Spleen (tissue), 11 donors: ENCODE results near the gene CD302. TPM values are rescaled to one million over a fixed set of nuclear protein-coding genes. Genes with fewer than 3 reads are reported as not detected.

Experiments
- DNase-seq: peaks from one replicate; pipeline ENCODE4 v3.0.0-alpha.2; 2020
- H3K27ac ChIP-seq, 8 donors: fragments of 200-600 bp; sonication (generic) in 7 of 8; 1 replicate in 4 of 8; 2 replicates in 4 of 8; pipeline versions ENCODE4 v1.5.0 to v1.8.0; 2016 to 2021; ENCODE audit warnings: inconsistent platforms in 4 of 8, mild to moderate bottlenecking in 4 of 8, moderate library complexity in 1 of 8
- H3K27me3 ChIP-seq, 7 donors: fragments of 200-600 bp; sonication (generic) in 6 of 7; replicated peaks in 1 of 7; 1 replicate in 4 of 7; 2 replicates in 3 of 7; pipeline versions ENCODE4 v1.5.0 to v1.8.0; 2016 to 2021; ENCODE audit warnings: inconsistent platforms in 3 of 7, mild to moderate bottlenecking in 1 of 7
- H3K36me3 ChIP-seq, 6 donors: fragments of 200-600 bp; sonication (generic) in 5 of 6; 1 replicate in 4 of 6; 2 replicates in 2 of 6; pipeline versions ENCODE4 v1.5.0 to v1.8.0; 2016 to 2021; ENCODE audit warnings: inconsistent platforms in 2 of 6
- H3K4me1 ChIP-seq, 6 donors: fragments of 200-600 bp; sonication (generic) in 5 of 6; 1 replicate in 3 of 6; 2 replicates in 3 of 6; pipeline versions ENCODE4 v1.5.0 to v1.8.0; 2016 to 2021; ENCODE audit warnings: inconsistent platforms in 3 of 6
- H3K4me3 ChIP-seq, 8 donors: fragments of 200-600 bp; sonication (generic) in 7 of 8; 1 replicate in 4 of 8; 2 replicates in 4 of 8; pipeline versions ENCODE4 v1.5.0 to v1.8.0; 2016 to 2021; ENCODE audit warnings: inconsistent platforms in 4 of 8, mild to moderate bottlenecking in 4 of 8, moderate library complexity in 2 of 8
- H3K9me3 ChIP-seq, 8 donors: fragments of 200-600 bp; sonication (generic) in 7 of 8; 1 replicate in 4 of 8; 2 replicates in 4 of 8; pipeline versions ENCODE4 v1.5.0 to v1.8.0; 2016 to 2021; ENCODE audit warnings: inconsistent platforms in 4 of 8
- POLR2A ChIP-seq, 3 donors: fragments of 450-650 bp; IDR thresholded peaks; one replicate each; pipeline ENCODE4 v1.5.1; 2017; ENCODE audit warnings: antibody characterized with exemption in 3 of 3, mild to moderate bottlenecking in 1 of 3
- POLR2AphosphoS5 ChIP-seq, 3 donors: sonication (generic); formaldehyde crosslinking; IDR thresholded peaks; one replicate each; pipeline ENCODE4 v1.5.1; 2017; ENCODE audit warnings: antibody characterized with exemption in 3 of 3
- WGBS, 5 donors: extraction: QIAGEN DNeasy Blood & Tissue Kit in 3 of 5; methylation state at CpG; one replicate each; pipeline versions ENCODE4 v1.1.5 to v1.1.7; 2013 to 2018; 5-methylcytosine and 5-hydroxymethylcytosine counted together
- intact Hi-C: fragments of 100-400 bp; cut with DNase I; formaldehyde crosslinking; loops from one replicate; pipeline ENCODE4 v1.15.0; 2023; ENCODE audit warnings: low total_unique reads
- polyA plus RNA-seq, 3 donors: library from polyadenylated mRNA; stranded (reverse); fragments of 200-250 nt; gene quantifications; one replicate each; pipeline ENCODE4 v1.2.1, GENCODE V29; 2013
- total RNA-seq, 7 donors: library from RNA; depleted of rRNA in 3 of 7; stranded (reverse); fragments of >200 nt in 3 of 7; fragmentation: NEBNext Ultra II Directional in 4 of 7; extraction: Animal tissue kit (Norgen Biotek cat#: 25700) in 4 of 7; gene quantifications; one replicate each; pipeline versions ENCODE4 v1.1.0 to v1.2.1, GENCODE V29; 2016 to 2021
- TF ChIP-seq, protein P1 (sequence below), 11 experiments: fragments of 200-600 bp in 7 of 11; fragments of 450-650 bp in 4 of 11; sonication (generic) in 4 of 11; IDR thresholded peaks in 8 of 11; conservative IDR thresholded peaks in 3 of 11; 1 replicate in 7 of 11; 2 replicates in 4 of 11; pipeline versions ENCODE4 v1.4.0 to v1.8.0; 2016 to 2021; ENCODE audit warnings: antibody characterized with exemption in 11 of 11, inconsistent platforms in 4 of 11, mild to moderate bottlenecking in 1 of 11
- donor health status: healthy with polysubstance abuse.
- donor health status: DM: no; HTN: no; CAD: no; lungs with moderate emphysema.
- donor health status: DM: no; HTN: no; CAD: no.
- donor health status: Bipolar disorder and iron deficiency.
- donor health status: healthy.
- donor health status: DM: no; HTN: no; CAD: no.
- donor health status: DM: yes; HTN: yes; CAD: no.

The CD302 gene
- total and polyA plus RNA-seq, 10 donors: 8.6 to 103 (median 46.0) TPM

DNA sequence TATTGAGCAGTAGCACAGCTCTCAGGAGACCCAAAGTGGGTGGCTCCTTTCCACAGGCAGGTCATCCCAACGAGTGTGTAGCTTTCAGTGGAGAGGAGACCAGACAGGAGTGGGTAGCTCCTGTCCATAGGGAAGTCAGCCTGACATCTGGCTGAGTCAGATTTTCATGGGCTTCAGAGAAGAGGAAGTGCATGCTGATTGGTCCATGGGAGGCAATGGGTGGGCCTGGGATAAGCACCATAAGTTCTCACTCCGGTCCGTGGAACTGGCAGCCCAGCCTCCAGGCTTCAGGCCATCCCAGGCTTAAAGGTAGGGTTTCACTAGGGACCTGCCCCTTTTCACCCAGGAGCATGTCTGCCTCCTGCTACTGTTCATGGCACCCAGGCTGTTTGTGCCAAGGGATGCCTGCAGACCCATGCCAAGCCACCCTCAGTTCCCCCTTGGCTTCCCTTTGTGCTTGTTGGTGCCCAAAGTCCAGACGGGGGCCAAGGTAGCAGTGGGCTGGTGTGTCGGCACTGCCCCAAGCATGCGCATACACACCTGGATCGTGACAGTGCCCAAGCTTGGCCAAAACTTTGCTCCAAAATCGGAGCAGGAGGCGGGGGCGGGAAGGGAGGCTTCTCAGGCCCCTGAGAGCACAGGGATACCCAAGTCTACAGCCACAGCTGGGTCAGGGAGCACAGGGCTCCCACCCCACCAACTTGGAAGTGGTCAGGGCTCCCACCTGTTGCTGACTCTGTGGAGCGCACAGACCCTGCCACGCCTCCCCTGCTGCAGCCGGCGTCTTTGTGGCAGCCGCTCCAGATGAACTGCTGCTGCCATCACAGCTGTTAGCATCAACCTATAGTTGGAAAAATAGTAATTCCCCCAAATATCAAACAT lies 59.3 kb downstream of the CD302 start:
- intact Hi-C loops: no loop called here
- H3K27me3 ChIP-seq: no peaks in the 10 kb centered on the region
- H3K4me1 ChIP-seq: peaks cover 0 to 76% (median 19%) of the 10 kb centered on the region in 6 donors
- peaks cover 0 to 98% (median 52%) of the 10 kb centered on the region in 6 donors for H3K36me3 ChIP-seq
- peak overlapping the region in 2 of 8 donors; percentile 3 to 14 for H3K27ac ChIP-seq
- no peak for TF ChIP-seq POLR2A (IDR thresholded peaks at IDR 0.05)
- TF ChIP-seq, protein P1, sequence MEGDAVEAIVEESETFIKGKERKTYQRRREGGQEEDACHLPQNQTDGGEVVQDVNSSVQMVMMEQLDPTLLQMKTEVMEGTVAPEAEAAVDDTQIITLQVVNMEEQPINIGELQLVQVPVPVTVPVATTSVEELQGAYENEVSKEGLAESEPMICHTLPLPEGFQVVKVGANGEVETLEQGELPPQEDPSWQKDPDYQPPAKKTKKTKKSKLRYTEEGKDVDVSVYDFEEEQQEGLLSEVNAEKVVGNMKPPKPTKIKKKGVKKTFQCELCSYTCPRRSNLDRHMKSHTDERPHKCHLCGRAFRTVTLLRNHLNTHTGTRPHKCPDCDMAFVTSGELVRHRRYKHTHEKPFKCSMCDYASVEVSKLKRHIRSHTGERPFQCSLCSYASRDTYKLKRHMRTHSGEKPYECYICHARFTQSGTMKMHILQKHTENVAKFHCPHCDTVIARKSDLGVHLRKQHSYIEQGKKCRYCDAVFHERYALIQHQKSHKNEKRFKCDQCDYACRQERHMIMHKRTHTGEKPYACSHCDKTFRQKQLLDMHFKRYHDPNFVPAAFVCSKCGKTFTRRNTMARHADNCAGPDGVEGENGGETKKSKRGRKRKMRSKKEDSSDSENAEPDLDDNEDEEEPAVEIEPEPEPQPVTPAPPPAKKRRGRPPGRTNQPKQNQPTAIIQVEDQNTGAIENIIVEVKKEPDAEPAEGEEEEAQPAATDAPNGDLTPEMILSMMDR (IDR thresholded peaks at IDR 0.05 in 8 of 11, conservative IDR thresholded peaks at IDR 0.05 in 3 of 11): no peak
- peak; percentile 12 to 71 (median 44) for TF ChIP-seq POLR2AphosphoS5 (IDR thresholded peaks at IDR 0.05)
- WGBS, 5 donors: 92 to 95% (median 93%) methylated on average over 9 to 15 of the region's 15 CpGs
- DNase-seq: no peak
- no peaks in the 10 kb centered on the region for H3K9me3 ChIP-seq
- H3K4me3 ChIP-seq: no peak overlapping the region

DNA sequence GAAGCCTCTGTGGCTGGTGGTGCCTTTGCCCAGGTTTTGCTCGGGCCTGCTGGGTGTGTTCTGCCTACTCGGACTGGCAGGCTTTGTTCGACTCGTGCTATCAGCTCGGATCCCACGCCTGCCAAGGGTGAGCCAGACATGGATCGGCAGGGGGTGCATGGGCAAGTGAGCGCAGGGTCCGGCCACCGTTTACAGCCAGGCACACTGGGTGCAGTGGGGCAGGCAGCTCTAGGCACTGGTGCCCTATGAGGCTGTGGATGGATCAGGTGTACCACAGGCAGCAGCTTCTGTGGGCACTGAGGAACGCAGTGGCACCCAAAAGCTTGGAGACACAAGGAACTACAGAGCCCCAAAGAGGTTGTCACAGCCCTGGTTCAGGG lies 60.1 kb downstream of the CD302 start:
- H3K36me3 ChIP-seq: peaks cover 0 to 98% (median 53%) of the 10 kb centered on the region in 6 donors
- no peak overlapping the region for H3K4me3 ChIP-seq
- H3K4me1 ChIP-seq: peaks cover 0 to 85% (median 19%) of the 10 kb centered on the region in 6 donors
- H3K27ac ChIP-seq: peak overlapping the region in 2 of 8 donors; percentile 14 to 25
- TF ChIP-seq POLR2AphosphoS5 (IDR thresholded peaks at IDR 0.05): peak in 2 of 3 donors; percentile 50 to 81
- no peak for TF ChIP-seq POLR2A (IDR thresholded peaks at IDR 0.05)
- TF ChIP-seq, protein P1 (IDR thresholded peaks at IDR 0.05 in 8 of 11, conservative IDR thresholded peaks at IDR 0.05 in 3 of 11): no peak
- no peaks in the 10 kb centered on the region for H3K27me3 ChIP-seq
- no peak for DNase-seq
- H3K9me3 ChIP-seq: no peaks in the 10 kb centered on the region
- intact Hi-C loops: no loop called here
- WGBS, 5 donors: 92 to 98% (median 97%) methylated on average over 8 to 11 of the region's 11 CpGs

DNA sequence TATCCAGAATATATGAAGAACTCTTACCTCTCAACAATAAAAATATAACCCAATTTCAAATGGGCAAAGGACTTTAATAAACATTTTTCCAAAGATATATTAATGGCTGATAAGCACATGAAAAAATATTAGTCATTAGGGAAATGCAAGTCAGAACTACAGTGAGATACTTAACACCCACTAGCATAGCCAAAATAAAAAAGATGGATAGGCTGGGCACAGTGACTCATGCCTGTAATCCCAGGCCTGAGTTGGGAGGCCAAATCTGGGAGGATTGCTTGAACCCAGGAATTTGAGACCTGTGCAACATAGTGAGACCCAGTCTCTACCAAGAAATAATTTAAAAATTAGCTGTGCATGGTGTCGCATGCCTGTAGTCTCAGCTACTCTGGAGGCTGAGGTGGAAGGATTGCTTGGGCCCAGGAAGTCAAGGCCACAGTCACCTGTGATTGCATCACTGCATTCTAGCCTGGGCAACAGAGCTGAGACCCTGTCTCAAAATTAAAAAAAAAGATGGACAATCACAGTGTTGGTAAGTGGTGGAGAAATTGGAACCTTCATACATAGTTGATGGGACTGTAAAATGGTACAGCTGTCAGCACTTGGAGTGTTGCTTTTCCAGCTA lies 60.6 kb downstream of the CD302 start:
- H3K4me3 ChIP-seq: no peak overlapping the region
- no peaks in the 10 kb centered on the region for H3K27me3 ChIP-seq
- TF ChIP-seq, protein P1 (IDR thresholded peaks at IDR 0.05 in 8 of 11, conservative IDR thresholded peaks at IDR 0.05 in 3 of 11): no peak
- TF ChIP-seq POLR2AphosphoS5 (IDR thresholded peaks at IDR 0.05) (no peak), POLR2A (IDR thresholded peaks at IDR 0.05) (no peak)
- peaks cover 0 to 98% (median 50%) of the 10 kb centered on the region in 6 donors for H3K36me3 ChIP-seq
- DNase-seq: no peak
- intact Hi-C loops: no loop called here
- peaks cover 0 to 90% (median 19%) of the 10 kb centered on the region in 6 donors for H3K4me1 ChIP-seq
- no peaks in the 10 kb centered on the region for H3K9me3 ChIP-seq
- H3K27ac ChIP-seq: peak overlapping the region in 1 of 8 donors; percentile 25
- 89 to 100% (median 97%) methylated on average over 1 of the region's 1 CpG for WGBS, 5 donors

DNA sequence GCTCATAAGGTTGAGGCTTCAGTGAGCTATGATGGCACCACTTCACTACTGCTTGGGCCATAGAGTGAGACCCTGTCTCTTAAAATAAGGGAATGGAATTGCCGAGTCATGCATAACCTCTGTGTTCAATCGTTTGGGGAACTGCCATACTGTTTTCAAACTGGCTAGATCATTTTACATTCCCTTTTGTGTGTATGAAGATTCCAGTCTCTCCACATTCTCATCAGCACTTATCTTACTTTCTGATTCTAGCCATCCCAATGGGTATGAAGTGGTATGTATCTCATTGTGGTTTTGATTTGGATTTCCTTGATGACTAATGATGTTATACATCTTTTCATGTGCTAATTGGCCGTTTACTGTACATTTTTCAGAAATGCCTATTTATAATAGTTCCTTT lies 62.0 kb downstream of the CD302 start:
- DNase-seq: no peak
- Histone ChIP-seq H3K27me3 (no peaks in the 10 kb centered on the region), H3K4me1 (peaks cover 0 to 94% (median 16%) of the 10 kb centered on the region in 6 donors), H3K4me3 (no peak overlapping the region), H3K9me3 (no peaks in the 10 kb centered on the region), H3K36me3 (peaks cover 0 to 99% (median 56%) of the 10 kb centered on the region in 6 donors), H3K27ac (peak overlapping the region in 1 of 8 donors; percentile 29)
- 69 to 78% (median 70%) methylated on average over 3 of the region's 3 CpGs for WGBS, 5 donors
- TF ChIP-seq, protein P1 (IDR thresholded peaks at IDR 0.05 in 8 of 11, conservative IDR thresholded peaks at IDR 0.05 in 3 of 11): no peak
- no peak for TF ChIP-seq POLR2AphosphoS5 (IDR thresholded peaks at IDR 0.05)
- no peak for TF ChIP-seq POLR2A (IDR thresholded peaks at IDR 0.05)
- intact Hi-C loops: no loop called here
